ENCODE data around the gene CDH1. TPM values are rescaled to one million over a fixed set of nuclear protein-coding genes. Genes with fewer than 3 reads are reported as not detected.
"Not testable (repeated sequence)": the region's sequence is repeated elsewhere in the genome, so short reads cannot be mapped to it uniquely, and the experiment has no call there.

Gene CDH1
- total RNA-seq, 6 donors from 2014 or later = 99.5 to 174 (median 132) TPM

- TF ChIP-seq POLR2AphosphoS5 (IDR thresholded peaks at IDR 0.05) (no peak), EP300 (IDR thresholded peaks at IDR 0.05) (no peak), POLR2A (IDR thresholded peaks at IDR 0.05) (no peak), CTCF (IDR thresholded peaks at IDR 0.05) (no peak)
- Histone ChIP-seq H3K4me1 (peaks cover 7 to 27% (median 9%) of the 10 kb centered on the region in 4 donors), H3K27me3 (no peaks in the 10 kb centered on the region), H3K4me3 (no peak overlapping the region), H3K9me3 (no peaks in the 10 kb centered on the region), H3K27ac (no peak overlapping the region), H3K36me3 (no peaks in the 10 kb centered on the region)
- 89 to 96% methylated on average over 2 of the region's 2 CpGs for WGBS, 2 donors
- DNase-seq = no peak
- no peak for ATAC-seq (ENCODE audit: low FRiP score in 2 of 2)
Measured at GRCh38 chr16:68784721-68785120, 47.6 kb downstream of the CDH1 start.

GRCh38 chr16:68785715-68786114, 48.6 kb downstream of the CDH1 start:
- Histone ChIP-seq H3K36me3 (no peaks in the 10 kb centered on the region), H3K27me3 (no peaks in the 10 kb centered on the region), H3K4me3 (no peak overlapping the region), H3K27ac (no peak overlapping the region), H3K4me1 (peaks cover 7 to 28% (median 12%) of the 10 kb centered on the region in 4 donors), H3K9me3 (no peaks in the 10 kb centered on the region)
- no peak for ATAC-seq (ENCODE audit: low FRiP score in 2 of 2)
- 89 to 98% methylated on average over 3 of the region's 3 CpGs for WGBS, 2 donors
- no peak for DNase-seq
- TF ChIP-seq CTCF (IDR thresholded peaks at IDR 0.05) = no peak
- TF ChIP-seq POLR2A (IDR thresholded peaks at IDR 0.05) = no peak
- TF ChIP-seq EP300 (IDR thresholded peaks at IDR 0.05) = no peak
- TF ChIP-seq POLR2AphosphoS5 (IDR thresholded peaks at IDR 0.05) = no peak

- peaks cover 7 to 29% (median 12%) of the 10 kb centered on the region in 4 donors for H3K4me1 ChIP-seq
- H3K27ac ChIP-seq = no peak overlapping the region
- no peaks in the 10 kb centered on the region for H3K27me3 ChIP-seq
- no peak for TF ChIP-seq EP300 (IDR thresholded peaks at IDR 0.05)
- TF ChIP-seq POLR2A (IDR thresholded peaks at IDR 0.05) = no peak
- TF ChIP-seq POLR2AphosphoS5 (IDR thresholded peaks at IDR 0.05) = no peak
- no peak for TF ChIP-seq CTCF (IDR thresholded peaks at IDR 0.05)
- DNase-seq (no peak), ATAC-seq (ENCODE audit: low FRiP score in 2 of 2) (peak in 1 of 2 donors; percentile 53)
- H3K36me3 ChIP-seq = no peaks in the 10 kb centered on the region
- 55 to 68% methylated on average over 7 of the region's 7 CpGs for WGBS, 2 donors
- no peak overlapping the region for H3K4me3 ChIP-seq
- no peaks in the 10 kb centered on the region for H3K9me3 ChIP-seq
Measured at GRCh38 chr16:68786685-68787418, 49.8 kb downstream of the CDH1 start.

GRCh38 chr16:68787419-68787807, 50.3 kb downstream of the CDH1 start:
- not testable (repeated sequence) for H3K27me3 ChIP-seq; H3K9me3 ChIP-seq; DNase-seq; ATAC-seq (ENCODE audit: low FRiP score in 2 of 2); H3K4me3 ChIP-seq; H3K27ac ChIP-seq; H3K36me3 ChIP-seq
- WGBS, 2 donors = 94 to 100% methylated on average over 1 of the region's 1 CpG
- H3K4me1 ChIP-seq = peaks cover 1 to 26% (median 10%) of the 10 kb centered on the region in 4 donors

- H3K36me3 ChIP-seq = no peaks in the 10 kb centered on the region
- DNase-seq (peak in 1 of 2 donors; percentile 65), ATAC-seq (ENCODE audit: low FRiP score in 2 of 2) (peak; percentile 58 to 67)
- 35 to 54% methylated on average over 9 of the region's 9 CpGs for WGBS, 2 donors
- H3K9me3 ChIP-seq = no peaks in the 10 kb centered on the region
- H3K27me3 ChIP-seq = no peaks in the 10 kb centered on the region
- H3K4me1 ChIP-seq = peaks cover 0 to 31% (median 15%) of the 10 kb centered on the region in 4 donors
- TF ChIP-seq EP300 (IDR thresholded peaks at IDR 0.05) = peak in 1 of 4 donors; percentile 14
- no peak for TF ChIP-seq POLR2A (IDR thresholded peaks at IDR 0.05)
- peak overlapping the region in 2 of 4 donors; percentile 21 to 68 for H3K27ac ChIP-seq
- no peak overlapping the region for H3K4me3 ChIP-seq
Measured at GRCh38 chr16:68790130-68790761, 53.2 kb downstream of the CDH1 start.
